IMR-90 (cell line): ENCODE data around the gene NR5A1. TPM values are rescaled to one million over a fixed set of nuclear protein-coding genes. Genes with fewer than 3 reads are reported as not detected.

ENCODE experiments used
- ATAC-seq: fragments of 200-7000 bp; cut with Tn5 transposase; 2 replicates; pipeline ENCODE4 v1.9.1; 2020; ENCODE audit warnings: low read depth, mild to moderate bottlenecking, moderate library complexity
- BruUV-seq: library from RNA; stranded (reverse); fragments of 400-500 nt; replicated peaks from 2 replicates; lab custom pipeline; 2021; lab: Mats Ljungman, UMichigan
- CTCF ChIA-PET: fragments of 300-600 bp; formaldehyde crosslinking; extraction: SDS; loops from one replicate; lab custom pipeline; 2021; ENCODE audit warnings: antibody characterized with exemption; lab: Yijun Ruan, JAX
- POLR2A ChIA-PET: fragments of 300-600 bp; sonication (Branson Sonifier 250); formaldehyde crosslinking; loops from one replicate; lab custom pipeline; 2022; ENCODE audit warnings: antibody characterized with exemption; ENCODE audit not compliant: unreplicated experiment; lab: Charles Lee
- DNase-seq: peaks from one replicate; pipeline ENCODE4 v3.0.0; 2013
- H2AFZ ChIP-seq: replicated peaks from 2 replicates; pipeline ENCODE3; 2013; ENCODE audit warnings: low read length, mild to moderate bottlenecking; ENCODE audit not compliant: poor library complexity
- H2AK5ac ChIP-seq: 2 replicates; pipeline ENCODE4 v1.6.1; 2013; ENCODE audit warnings: low read depth, low read length, inconsistent platforms
- H2AK9ac ChIP-seq: replicated peaks from 2 replicates; pipeline ENCODE3; 2013; ENCODE audit warnings: mild to moderate bottlenecking, low read depth, low read length, moderate library complexity; ENCODE audit not compliant: poor library complexity
- H2BK120ac ChIP-seq: 2 replicates; pipeline ENCODE4 v1.6.1; 2013; ENCODE audit warnings: low read depth, low read length, inconsistent platforms
- H2BK15ac ChIP-seq: 3 replicates; pipeline ENCODE4 v1.6.1; 2013; ENCODE audit warnings: low read depth, low read length, inconsistent platforms
- H2BK20ac ChIP-seq: 2 replicates; pipeline ENCODE4 v1.6.1; 2013; ENCODE audit warnings: low read depth, mild to moderate bottlenecking, inconsistent platforms, low read length, moderate library complexity
- H2BK5ac ChIP-seq: 2 replicates; pipeline ENCODE4 v1.6.1; 2013; ENCODE audit warnings: mild to moderate bottlenecking, low read depth, low read length, inconsistent platforms; ENCODE audit not compliant: poor library complexity, severe bottlenecking
- H3K14ac ChIP-seq: replicated peaks from 2 replicates; pipeline ENCODE4 v1.6.1; 2013; ENCODE audit warnings: low read depth, low read length, inconsistent platforms
- H3K18ac ChIP-seq: 2 replicates; pipeline ENCODE4 v1.6.1; 2013; ENCODE audit warnings: low read depth, low read length, control low read depth
- H3K23ac ChIP-seq: 2 replicates; pipeline ENCODE4 v1.6.1; 2013; ENCODE audit warnings: low read depth, low read length, inconsistent platforms
- H3K27ac ChIP-seq: 2 replicates; pipeline ENCODE4 v1.5.1; 2013; ENCODE audit warnings: mild to moderate bottlenecking, control low read depth, low read length; ENCODE audit not compliant: insufficient read depth
- H3K27me3 ChIP-seq: 2 replicates; pipeline ENCODE4 v1.6.1; 2013; ENCODE audit warnings: low read length; ENCODE audit not compliant: control insufficient read depth, insufficient read depth
- H3K36me3 ChIP-seq: 2 replicates; pipeline ENCODE4 v1.6.1; 2013; ENCODE audit warnings: low read length, mixed read lengths; ENCODE audit not compliant: control insufficient read depth, insufficient read depth
- H3K4ac ChIP-seq: 2 replicates; pipeline ENCODE4 v1.6.1; 2013; ENCODE audit warnings: low read depth, low read length, inconsistent platforms
- H3K4me1 ChIP-seq: 2 replicates; pipeline ENCODE4 v1.6.1; 2013; ENCODE audit warnings: low read length, mixed read lengths; ENCODE audit not compliant: control insufficient read depth, insufficient read depth
- H3K4me2 ChIP-seq: 2 replicates; pipeline ENCODE4 v1.6.1; 2013; ENCODE audit warnings: low read depth, mild to moderate bottlenecking, control low read depth, low read length, moderate library complexity
- H3K4me3 ChIP-seq: 2 replicates; pipeline ENCODE4 v1.5.1; 2013; ENCODE audit warnings: low read depth, mild to moderate bottlenecking, control low read depth, low read length, moderate library complexity; ENCODE audit not compliant: insufficient read depth
- H3K56ac ChIP-seq: 2 replicates; pipeline ENCODE4 v1.6.1; 2013; ENCODE audit warnings: low read length, inconsistent platforms; ENCODE audit not compliant: insufficient read depth; ENCODE audit errors: extremely low read depth
- H3K79me1 ChIP-seq, 2 experiments: 2 replicates each; pipeline ENCODE4 v1.6.1; 2013; ENCODE audit warnings: low read length in 2 of 2, inconsistent platforms in 1 of 2, low read depth in 1 of 2
- H3K9ac ChIP-seq: 2 replicates; pipeline ENCODE4 v1.6.1; 2013; ENCODE audit warnings: low read depth, low read length, control low read depth
- H3K9me1 ChIP-seq: 2 replicates; pipeline ENCODE4 v1.6.1; 2013; ENCODE audit warnings: low read length, inconsistent platforms; ENCODE audit not compliant: insufficient read depth
- H3K9me3 ChIP-seq: 2 replicates; pipeline ENCODE4 v1.6.1; 2013; ENCODE audit warnings: low read length; ENCODE audit not compliant: control insufficient read depth, insufficient read depth
- H4K20me1 ChIP-seq: 2 replicates; pipeline ENCODE4 v1.6.1; 2013; ENCODE audit warnings: low read length, inconsistent platforms; ENCODE audit not compliant: insufficient read depth
- H4K5ac ChIP-seq: 2 replicates; pipeline ENCODE4 v1.6.1; 2013; ENCODE audit warnings: mild to moderate bottlenecking, low read depth, low read length, control low read depth
- H4K8ac ChIP-seq, 2 experiments: 2 replicates each; pipeline ENCODE4 v1.6.1; 2013; ENCODE audit warnings: low read depth in 2 of 2, low read length in 2 of 2, control low read depth in 1 of 2, inconsistent platforms in 1 of 2
- H4K91ac ChIP-seq: 2 replicates; pipeline ENCODE4 v1.6.1; 2013; ENCODE audit warnings: low read depth, low read length, inconsistent platforms; ENCODE audit not compliant: insufficient read depth
- BHLHE40 ChIP-seq: fragments of 150-350 bp; IDR thresholded peaks from 2 replicates; pipeline ENCODE4 v1.6.1; 2016; ENCODE audit warnings: mild to moderate bottlenecking, low read depth, low read length
- CEBPB ChIP-seq: IDR thresholded peaks from 2 replicates; pipeline ENCODE4 v1.6.1; 2012; ENCODE audit warnings: low read depth, low read length, improper control_type of control experiment
- CHD1 ChIP-seq: IDR thresholded peaks from 2 replicates; pipeline ENCODE4 v1.6.1; 2012; ENCODE audit warnings: low read depth, low read length, improper control_type of control experiment
- CTCF ChIP-seq: conservative IDR thresholded peaks from 2 replicates; pipeline ENCODE4 v1.5.1; 2012; ENCODE audit warnings: mild to moderate bottlenecking, low read depth, low read length, improper control_type of control experiment
- ELK1 ChIP-seq: fragments of 150-350 bp; IDR thresholded peaks from 2 replicates; pipeline ENCODE4 v1.6.1; 2016; ENCODE audit warnings: low read depth, mild to moderate bottlenecking, low read length, moderate library complexity, borderline replicate concordance
- MAFK ChIP-seq: IDR thresholded peaks from 2 replicates; pipeline ENCODE4 v1.6.1; 2012; ENCODE audit warnings: low read depth, low read length, improper control_type of control experiment
- MAZ ChIP-seq: IDR thresholded peaks from 2 replicates; pipeline ENCODE4 v1.6.1; 2012; ENCODE audit warnings: low read depth, mild to moderate bottlenecking, low read length, improper control_type of control experiment, moderate library complexity, borderline replicate concordance
- MXI1 ChIP-seq: IDR thresholded peaks from 2 replicates; pipeline ENCODE4 v1.6.1; 2012; ENCODE audit warnings: low read depth, mild to moderate bottlenecking, low read length, moderate library complexity, borderline replicate concordance
- NFE2L2 ChIP-seq: fragments of 150-350 bp; IDR thresholded peaks from 2 replicates; pipeline ENCODE4 v1.6.1; 2016; ENCODE audit warnings: low read depth, mild to moderate bottlenecking, low read length
- POLR2A ChIP-seq: IDR thresholded peaks from 2 replicates; pipeline ENCODE4 v1.6.1; 2012; ENCODE audit warnings: mild to moderate bottlenecking, low read depth, low read length
- RAD21 ChIP-seq: IDR thresholded peaks from 2 replicates; pipeline ENCODE4 v1.6.1; 2012; ENCODE audit warnings: low read length, improper control_type of control experiment
- RFX5 ChIP-seq: IDR thresholded peaks from 2 replicates; pipeline ENCODE4 v1.8.0; 2012; ENCODE audit warnings: low read depth, mild to moderate bottlenecking, low read length, moderate library complexity
- SMC3 ChIP-seq: fragments of 150-350 bp; IDR thresholded peaks from 2 replicates; pipeline ENCODE4 v1.6.1; 2016; ENCODE audit warnings: low read depth, mild to moderate bottlenecking, antibody characterized with exemption, low read length, moderate library complexity
- WGBS, 2 experiments: methylation state at CpG; one replicate each; pipeline versions ENCODE4 v1.1.5 to v1.1.7; 2013; ENCODE audit warnings: missing lambda C conversion rate in 2 of 2; ENCODE audit not compliant: insufficient read length in 1 of 2; ENCODE audit errors: extremely low coverage in 2 of 2; 5-methylcytosine and 5-hydroxymethylcytosine counted together
- dilution Hi-C: fragments of 300-500 bp; cut with HindIII; formaldehyde crosslinking; loops from one replicate; pipeline ENCODE4 v1.14.3; 2018; ENCODE audit warnings: low sequenced_read_pairs; ENCODE audit not compliant: unreplicated experiment
- in situ Hi-C: fragments of 300-500 bp; cut with MboI; formaldehyde crosslinking; loops from 3 replicates; pipeline ENCODE4 v1.14.3; 2019; ENCODE audit warnings: low sequenced_read_pairs, inconsistent platforms, mixed read lengths
- intact Hi-C: fragments of 100-400 bp; cut with micrococcal nuclease; formaldehyde crosslinking; loops from 2 replicates; pipeline ENCODE4 v1.10.0; 2022
- polyA plus RNA-seq, 3 experiments: library from polyadenylated mRNA; depleted of rRNA; stranded (reverse); fragments of >200 nt; gene quantifications; 2 replicates each; pipeline ENCODE4 v1.2.3, GENCODE V29; 2012; ENCODE audit warnings: low replicate concordance in 1 of 3
- total RNA-seq: library from RNA; depleted of rRNA; stranded (reverse); fragments of >200 nt; gene quantifications from 2 replicates; pipeline ENCODE4 v1.2.3, GENCODE V29; 2012

The NR5A1 gene
- total and polyA plus RNA-seq, 2 of the 4 experiments (the other 2 are of a cell fraction) = not detected

GRCh38 chr9:124522121-124523098 lies 15.2 kb upstream of the NR5A1 start:
- H3K36me3 ChIP-seq = no peaks in the 10 kb centered on the region
- peaks cover 11% of the 10 kb centered on the region for H3K27me3 ChIP-seq
- in situ Hi-C loops = no loop called here
- H2BK5ac ChIP-seq = no peak overlapping the region
- no peak overlapping the region for H3K27ac ChIP-seq
- no peak overlapping the region for H3K9ac ChIP-seq
- BruUV-seq = no TSS peak
- peak overlapping the region; percentile 26 for H2AK5ac ChIP-seq
- DNase-seq = peak; percentile 31
- H2BK20ac ChIP-seq = no peak overlapping the region
- H3K9me3 ChIP-seq = no peaks in the 10 kb centered on the region
- H2BK15ac ChIP-seq = no peak overlapping the region
- H2AFZ ChIP-seq = peak overlapping the region; percentile 12
- no peak overlapping the region; a peak in 1 of 4 replicates for H4K8ac ChIP-seq
- H3K23ac ChIP-seq = no peak overlapping the region
- H3K79me1 ChIP-seq = no peaks in the 10 kb centered on the region
- H2BK120ac ChIP-seq = no peak overlapping the region; the same call in 1 of the 2 replicates
- H3K14ac ChIP-seq = no peak overlapping the region; the same call in 1 of the 2 replicates
- dilution Hi-C loops = no loop called here
- H4K20me1 ChIP-seq = no peaks in the 10 kb centered on the region
- ChIA-PET POLR2A (no interaction called here), CTCF (no interaction called here)
- H3K4me1 ChIP-seq = peaks cover 4% of the 10 kb centered on the region
- peaks cover 3% of the 10 kb centered on the region; the same call in 1 of the 2 replicates for H3K9me1 ChIP-seq
- peak; percentile 62 for ATAC-seq
- H2AK9ac ChIP-seq = no peak overlapping the region
- no peak overlapping the region; the same call in 1 of the 2 replicates for H4K91ac ChIP-seq
- H3K56ac ChIP-seq = no peak overlapping the region
- no peak overlapping the region for H3K4me3 ChIP-seq
- no peak overlapping the region for H3K18ac ChIP-seq
- TF ChIP-seq MAFK (no peak), BHLHE40 (no peak), NFE2L2 (no peak), ELK1 (no peak), SMC3 (no peak), CHD1 (no peak), CEBPB (no peak), POLR2A (no peak), MXI1 (no peak), MAZ (no peak), RAD21 (no peak), RFX5 (no peak), CTCF (no peak)
- no peak overlapping the region for H4K5ac ChIP-seq
- H3K4ac ChIP-seq = 0 out of 2 replicates have a peak overlapping the region, but pooled peaks have one; percentile 10
- WGBS, 2 experiments = 40% methylated on average over 1 of the region's 7 CpGs; no CpG with 5 or more reads in 1 of the 2 experiments
- no peak overlapping the region for H3K4me2 ChIP-seq
- intact Hi-C loops = no loop called here
